Measurements from ENCODE around the gene C19orf12. TPM values are rescaled to one million over a fixed set of nuclear protein-coding genes. Genes with fewer than 3 reads are reported as not detected.
A peak's percentile ranks its signal among the peaks of the same experiment; 100 is the strongest.

Gene C19orf12
- total and polyA plus RNA-seq, 2 donors (not counting 3 experiments of a cell fraction or from before 2014, with no cell fraction given): 20.4 to 22.9 TPM

- no peak for TF ChIP-seq CTCF (IDR thresholded peaks at IDR 0.05; ENCODE audit: extremely low read depth in 1 of 2, insufficient read depth in 1 of 2, low read depth in 1 of 2, low read length in 2 of 2)
- no peak for TF ChIP-seq POLR2A (IDR thresholded peaks at IDR 0.05; ENCODE audit: low read depth, low read length)
- TF ChIP-seq, protein P1, sequence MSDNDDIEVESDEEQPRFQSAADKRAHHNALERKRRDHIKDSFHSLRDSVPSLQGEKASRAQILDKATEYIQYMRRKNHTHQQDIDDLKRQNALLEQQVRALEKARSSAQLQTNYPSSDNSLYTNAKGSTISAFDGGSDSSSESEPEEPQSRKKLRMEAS (IDR thresholded peaks at IDR 0.05; ENCODE audit: insufficient read depth, insufficient read length): no peak
- no peak for TF ChIP-seq MYC (IDR thresholded peaks at IDR 0.05; ENCODE audit: low read depth, low read length)
- TF ChIP-seq FOS (IDR thresholded peaks at IDR 0.05; ENCODE audit: borderline replicate concordance, insufficient read depth, low read length): no peak
- no peak for TF ChIP-seq JUN (IDR thresholded peaks at IDR 0.05; ENCODE audit: borderline replicate concordance, insufficient read depth, insufficient read length, low read depth)
- no peak for TF ChIP-seq EZH2 (IDR thresholded peaks at IDR 0.05; ENCODE audit: borderline replicate concordance, low read depth, low read length, severe bottlenecking)
- TF ChIP-seq POLR2AphosphoS5 (IDR thresholded peaks at IDR 0.05; ENCODE audit: insufficient read depth, low read depth, low read length): no peak
- no peak for TF ChIP-seq GATA2 (IDR thresholded peaks at IDR 0.05; ENCODE audit: insufficient read depth, insufficient read length, low read depth, low read length)
- intact Hi-C loops (cut with micrococcal nuclease) (loop anchor here (1.0 kb wide), 1 partner anchor 14 kb away; no protein-coding TSS in a partner anchor), dilution Hi-C loops (cut with MboI; ENCODE audit: extremely low pct_ligation_motif_present, low sequenced_read_pairs) (no loop called here)
- Histone ChIP-seq H3K27ac (ENCODE audit: insufficient read depth, low read depth, low read length) (no peak overlapping the region), H3K27me3 (ENCODE audit: control insufficient read depth in 2 of 2, insufficient read depth in 2 of 2, low read length in 2 of 2) (no peaks in the 10 kb centered on the region), H3K4me2 (ENCODE audit: insufficient read depth, low read length) (no peak overlapping the region), H3K9me3 (replicated peaks; ENCODE audit: control insufficient read depth, insufficient read depth, low read length) (no peaks in the 10 kb centered on the region), H4K20me1 (replicated peaks; ENCODE audit: control insufficient read depth, extremely low read depth, insufficient read depth, low read length) (no peaks in the 10 kb centered on the region), H3K4me1 (ENCODE audit: control insufficient read depth, extremely low read depth, insufficient read depth, low read length) (peaks cover 6% of the 10 kb centered on the region), H3K9ac (replicated peaks; ENCODE audit: extremely low read depth, insufficient read depth, low read length) (no peak overlapping the region), H3K79me2 (ENCODE audit: control insufficient read depth, insufficient read depth, low read length) (no peaks in the 10 kb centered on the region), H3K4me3 (replicated peaks in 1 of 3; ENCODE audit: insufficient read depth in 1 of 3, low read depth in 1 of 3, low read length in 3 of 3) (no peak overlapping the region), H3K36me3 (ENCODE audit: control insufficient read depth in 2 of 2, extremely low read depth in 1 of 2, insufficient read depth in 2 of 2, low read length in 2 of 2) (peaks cover 0 to 5% of the 10 kb centered on the region in 2 experiments), H2AFZ (ENCODE audit: low read depth, low read length) (peak overlapping the region; percentile 68), H3K9me1 (replicated peaks; ENCODE audit: control insufficient read depth, extremely low read depth, insufficient read depth, low read length) (no peaks in the 10 kb centered on the region)
- no peak for DNase-seq (ENCODE audit: low read depth, low spot score)
- POLR2A ChIA-PET: no interaction called here
- peak; percentile 8 for FAIRE-seq
- CTCF ChIA-PET: interaction anchor here (1.3 to 2.0 kb wide), 2 partner anchors 36 to 49 kb away, joined by 4 to 5 read pairs; no protein-coding TSS in a partner anchor
- no TSS peak for BruUV-seq (replicated peaks)
Measured at GRCh38 chr19:29680447-29680846, 34.6 kb downstream of the C19orf12 start.
